H1 (cell line): Measurements from ENCODE around the gene AQP7. TPM values are rescaled to one million over a fixed set of nuclear protein-coding genes. Genes with fewer than 3 reads are reported as not detected.

ENCODE experiments used
- CTCF ChIA-PET: fragments of 300-600 bp; sonication (Branson Sonifier 250); formaldehyde crosslinking; loops from one replicate; lab custom pipeline; 2021; ENCODE audit not compliant: partially characterized antibody; lab: Charles Lee
- POLR2A ChIA-PET: fragments of 300-600 bp; sonication (Branson Sonifier 250); formaldehyde crosslinking; loops from one replicate; lab custom pipeline; 2021; ENCODE audit warnings: inconsistent platforms; ENCODE audit not compliant: partially characterized antibody; lab: Charles Lee
- DNase-seq, 2 experiments: peaks; one replicate each; pipeline versions ENCODE4 v3.0.0 to v3.0.0-alpha.2; 2010 to 2022; ENCODE audit warnings: low spot score in 2 of 2, low read depth in 1 of 2, mixed read lengths in 1 of 2
- FAIRE-seq: peaks from 2 replicates; lab custom pipeline; 2011; peaks lifted over from hg19 to GRCh38; lab: Jason Lieb, UNC
- H2AFZ ChIP-seq: 2 replicates; pipeline ENCODE4 v1.8.1; 2012; ENCODE audit warnings: low read length, inconsistent platforms
- H2AK5ac ChIP-seq: 2 replicates; pipeline ENCODE4 v1.6.1; 2013; ENCODE audit warnings: low read depth, low read length
- H2BK120ac ChIP-seq: replicated peaks from 2 replicates; pipeline ENCODE3; 2013; ENCODE audit warnings: low read depth, low read length, inconsistent platforms
- H2BK12ac ChIP-seq: 2 replicates; pipeline ENCODE4 v1.6.1; 2013; ENCODE audit warnings: low read depth, low read length
- H2BK15ac ChIP-seq: 2 replicates; pipeline ENCODE4 v1.6.1; 2013; ENCODE audit warnings: low read length
- H2BK20ac ChIP-seq: 2 replicates; pipeline ENCODE4 v1.6.1; 2013; ENCODE audit warnings: low read length
- H2BK5ac ChIP-seq: 2 replicates; pipeline ENCODE4 v1.6.1; 2013; ENCODE audit warnings: low read depth, low read length
- H3K14ac ChIP-seq: 2 replicates; pipeline ENCODE4 v1.6.1; 2013; ENCODE audit warnings: inconsistent platforms; ENCODE audit not compliant: insufficient read length
- H3K18ac ChIP-seq: 2 replicates; pipeline ENCODE4 v1.6.1; 2013; ENCODE audit warnings: low read length; ENCODE audit errors: extremely low read depth
- H3K23ac ChIP-seq: 2 replicates; pipeline ENCODE4 v1.6.1; 2013; ENCODE audit warnings: inconsistent platforms; ENCODE audit not compliant: insufficient read length
- H3K23me2 ChIP-seq: 2 replicates; pipeline ENCODE4 v1.6.1; 2013; ENCODE audit warnings: low read depth, low read length
- H3K27ac ChIP-seq: 2 replicates; pipeline ENCODE4 v1.6.1; 2011; ENCODE audit warnings: low read depth, low read length, inconsistent platforms
- H3K27me3 ChIP-seq, 4 experiments: replicated peaks in 1 of 4; 1 replicate in 1 of 4; 2 replicates in 3 of 4; pipeline versions ENCODE4 v1.6.1 to v1.8.1; 2011 to 2013; ENCODE audit warnings: low read length in 3 of 4, mild to moderate bottlenecking in 3 of 4, inconsistent platforms in 2 of 4, mixed read lengths in 2 of 4, moderate library complexity in 1 of 4; ENCODE audit not compliant: control insufficient read depth in 3 of 4, insufficient read depth in 3 of 4; ENCODE audit errors: extremely low read depth in 1 of 4
- H3K36me3 ChIP-seq, 4 experiments: 2 replicates each; pipeline versions ENCODE4 v1.6.1 to v1.8.1; 2011 to 2013; ENCODE audit warnings: mild to moderate bottlenecking in 4 of 4, low read length in 3 of 4, moderate library complexity in 2 of 4, control low read depth in 1 of 4, inconsistent platforms in 1 of 4; ENCODE audit not compliant: insufficient read depth in 4 of 4, control insufficient read depth in 2 of 4
- H3K4ac ChIP-seq: replicated peaks from 2 replicates; pipeline ENCODE3; 2013; ENCODE audit warnings: low read length, low read depth, mixed read lengths, inconsistent platforms; ENCODE audit not compliant: insufficient read length
- H3K4me1 ChIP-seq, 4 experiments: replicated peaks in 1 of 4; 1 replicate in 1 of 4; 2 replicates in 3 of 4; pipeline versions ENCODE4 v1.6.1 to v1.8.1; 2011 to 2013; ENCODE audit warnings: low read length in 3 of 4, inconsistent platforms in 2 of 4, mixed read lengths in 1 of 4; ENCODE audit not compliant: insufficient read depth in 4 of 4, control insufficient read depth in 3 of 4
- H3K4me2 ChIP-seq, 2 experiments: 2 replicates each; pipeline versions ENCODE4 v1.6.1 to v1.8.1; 2011 to 2013; ENCODE audit warnings: low read depth in 2 of 2, low read length in 2 of 2, control low read depth in 1 of 2, inconsistent platforms in 1 of 2, mild to moderate bottlenecking in 1 of 2; ENCODE audit not compliant: insufficient read depth in 1 of 2
- H3K4me3 ChIP-seq, 4 experiments: fragments of 200-600, 300-600 bp in 1 of 4; sonication (generic), shearing (Covaris generic), sonication (Bioruptor Twin) in 1 of 4; 2 replicates each; pipeline versions ENCODE4 v1.5.1 to v1.8.1; 2011 to 2016; ENCODE audit warnings: low read length in 4 of 4, low read depth in 3 of 4, control low read depth in 2 of 4, inconsistent platforms in 2 of 4, mild to moderate bottlenecking in 2 of 4, mixed read lengths in 1 of 4, moderate library complexity in 1 of 4; ENCODE audit not compliant: insufficient read depth in 2 of 4; ENCODE audit errors: extremely low read depth in 1 of 4
- H3K56ac ChIP-seq: replicated peaks from 2 replicates; pipeline ENCODE3; 2013; ENCODE audit warnings: low read depth, mild to moderate bottlenecking, mixed read lengths, low read length, inconsistent platforms; ENCODE audit not compliant: insufficient read length
- H3K79me1 ChIP-seq: 2 replicates; pipeline ENCODE4 v1.6.1; 2013; ENCODE audit warnings: low read depth, low read length, control low read depth
- H3K79me2 ChIP-seq, 2 experiments: 2 replicates each; pipeline versions ENCODE4 v1.6.1 to v1.8.1; 2012 to 2013; ENCODE audit warnings: low read length in 2 of 2, mild to moderate bottlenecking in 2 of 2, inconsistent platforms in 1 of 2; ENCODE audit not compliant: insufficient read depth in 2 of 2, control insufficient read depth in 1 of 2
- H3K9ac ChIP-seq, 4 experiments: replicated peaks in 1 of 4; 1 replicate in 1 of 4; 2 replicates in 3 of 4; pipeline versions ENCODE4 v1.6.1 to v1.8.1; 2011 to 2013; ENCODE audit warnings: low read depth in 3 of 4, low read length in 3 of 4, control low read depth in 2 of 4, mild to moderate bottlenecking in 2 of 4, moderate library complexity in 2 of 4, inconsistent platforms in 1 of 4; ENCODE audit errors: extremely low read depth in 1 of 4
- H3K9me3 ChIP-seq, 2 experiments: 2 replicates each; pipeline versions ENCODE4 v1.6.1 to v1.8.1; 2012 to 2013; ENCODE audit warnings: mild to moderate bottlenecking in 2 of 2, moderate library complexity in 2 of 2, control low read depth in 1 of 2, inconsistent platforms in 1 of 2, low read depth in 1 of 2, low read length in 1 of 2, mixed read lengths in 1 of 2; ENCODE audit not compliant: insufficient read depth in 2 of 2
- H4K20me1 ChIP-seq, 2 experiments: replicated peaks in 1 of 2; 2 replicates each; pipeline versions ENCODE3 to v1.8.1; 2011 to 2013; ENCODE audit warnings: inconsistent platforms in 2 of 2, low read length in 2 of 2, mild to moderate bottlenecking in 1 of 2; ENCODE audit not compliant: insufficient read depth in 2 of 2, control insufficient read depth in 1 of 2
- H4K5ac ChIP-seq: 2 replicates; pipeline ENCODE4 v1.6.1; 2013; ENCODE audit warnings: low read length, low read depth, mixed read lengths, inconsistent platforms; ENCODE audit not compliant: insufficient read length
- H4K8ac ChIP-seq: 2 replicates; pipeline ENCODE4 v1.8.0; 2013; ENCODE audit warnings: mild to moderate bottlenecking, moderate library complexity, low read length, inconsistent platforms; ENCODE audit not compliant: insufficient read depth; ENCODE audit errors: extremely low read depth
- H4K91ac ChIP-seq: replicated peaks from 2 replicates; pipeline ENCODE3; 2013; ENCODE audit warnings: low read length, mixed read lengths, inconsistent platforms; ENCODE audit not compliant: insufficient read length
- CBX5 ChIP-seq: fragments of 300-800, 300-1000 bp; sonication (generic); IDR thresholded peaks from 2 replicates; pipeline ENCODE4 v1.7.1; 2016; ENCODE audit warnings: antibody characterized with exemption, low read length, low read depth
- KDM4A ChIP-seq: IDR thresholded peaks from one replicate; pipeline ENCODE4 v1.7.1; 2012; ENCODE audit warnings: low read depth, mild to moderate bottlenecking, moderate library complexity, low read length, inconsistent platforms; ENCODE audit not compliant: severe bottlenecking
- RAD21 ChIP-seq, 2 experiments: IDR thresholded peaks in 1 of 2; conservative IDR thresholded peaks in 1 of 2; 2 replicates each; pipeline ENCODE4 v1.6.1; 2011; ENCODE audit warnings: low read depth in 2 of 2, low read length in 2 of 2, improper control_type of control experiment in 1 of 2, inconsistent platforms in 1 of 2, mild to moderate bottlenecking in 1 of 2, moderate library complexity in 1 of 2
- SAP30 ChIP-seq: fragments of 300-600 bp; sonication (generic); IDR thresholded peaks from 2 replicates; pipeline ENCODE4 v1.7.1; 2012; ENCODE audit warnings: low read length, moderate library complexity, mild to moderate bottlenecking, inconsistent platforms; ENCODE audit not compliant: insufficient read depth, insufficient replicate concordance
- WGBS, 2 experiments: shearing (Covaris generic) in 1 of 2; methylation state at CpG; one replicate each; pipeline versions ENCODE4 v1.1.6 to v1.1.7; 2013 to 2015; ENCODE audit warnings: low lambda C conversion rate in 2 of 2, mixed read lengths in 2 of 2, inconsistent platforms in 1 of 2, low coverage in 1 of 2, missing lambda C conversion rate in 1 of 2; ENCODE audit not compliant: insufficient replicate concordance in 2 of 2, insufficient coverage in 1 of 2, insufficient read length in 1 of 2; ENCODE audit errors: extremely low coverage in 1 of 2, missing lambda C conversion rate in 1 of 2; 5-methylcytosine and 5-hydroxymethylcytosine counted together
- polyA plus RNA-seq, 7 experiments: library from polyadenylated mRNA; depleted of rRNA in 3 of 7; stranded (reverse) in 5 of 7; unstranded in 2 of 7; fragments of >200 nt in 5 of 7; fragments of 200-250 nt in 2 of 7; gene quantifications; 1 replicate in 5 of 7; 2 replicates in 1 of 7; 4 replicates in 1 of 7; pipeline versions ENCODE4 v1.2.1 to v1.2.3, GENCODE V29; 2011 to 2013; ENCODE audit warnings: missing spikeins in 2 of 7, mixed read lengths in 2 of 7
- total RNA-seq: library from RNA; stranded (reverse); fragmentation: NEBNext Ultra II Directional; extraction: Animal tissue kit (Norgen Biotek cat#: 25700); gene quantifications from 2 replicates; pipeline ENCODE4 v1.2.1, GENCODE V29; 2021
- TF ChIP-seq, protein P1 (sequence below): IDR thresholded peaks from 2 replicates; pipeline ENCODE4 v1.6.1; 2012; ENCODE audit warnings: inconsistent platforms

AQP7 gene
- total and polyA plus RNA-seq, 2 of the 8 experiments (the other 6 are each of a cell fraction or from before 2014, with no cell fraction given), result not detected

DNA sequence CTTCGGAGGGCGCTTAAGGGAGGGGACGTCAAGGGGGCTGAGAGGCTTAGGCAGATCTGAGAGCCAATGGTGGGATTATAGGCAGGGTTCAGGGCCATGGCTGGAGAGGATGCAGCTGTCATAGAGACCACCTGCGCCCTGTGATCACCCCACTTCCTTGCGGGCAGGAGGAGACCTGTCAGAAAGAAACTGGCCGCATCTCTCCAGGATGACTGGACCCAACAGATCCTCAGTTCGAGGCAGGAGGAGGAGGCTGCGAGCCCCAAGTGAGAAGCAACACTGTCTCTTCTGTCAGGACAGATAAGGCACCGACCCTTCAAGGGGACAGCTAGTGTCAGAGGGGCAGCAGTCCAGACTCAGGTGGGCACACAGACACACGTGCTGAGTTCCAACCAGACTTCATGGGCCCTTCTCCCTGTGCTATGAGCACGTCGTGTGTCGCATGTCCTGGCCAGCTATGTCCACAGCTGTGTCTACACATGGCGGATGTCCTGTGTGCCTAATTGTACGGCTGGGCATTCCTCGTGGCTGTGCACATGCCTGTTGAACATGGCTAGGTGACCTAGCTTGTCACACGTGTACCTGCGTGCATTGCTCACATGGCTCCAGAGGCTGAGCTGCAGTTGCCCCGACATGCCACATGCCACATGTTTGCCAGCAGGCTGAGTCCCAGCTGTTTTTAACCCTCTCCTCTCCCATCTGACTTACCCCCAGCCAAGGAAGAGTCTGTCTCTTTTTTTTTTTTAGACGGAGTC is 45.6 kb upstream of the AQP7 start:
- peak overlapping the region; percentile 46 to 67 (median 57) for H3K4me3 ChIP-seq
- H2BK20ac ChIP-seq, result no peak overlapping the region
- ChIA-PET POLR2A (interaction anchor here (0.6 to 1.9 kb wide), 11 partner anchors 11 to 158 kb away, joined by 3 to 6 read pairs (median 3); partner anchors contain the start of genes NFX1 and NOL6), CTCF (interaction anchor here (1.0 to 21.6 kb wide), 14 partner anchors 10 to 144 kb away, joined by 3 to 358 read pairs (median 6); partner anchors contain the start of genes AQP7 and NOL6)
- no peaks in the 10 kb centered on the region for H4K20me1 ChIP-seq
- peak overlapping the region; percentile 76 for H4K91ac ChIP-seq
- peaks cover 0 to 37% (median 19%) of the 10 kb centered on the region in 4 experiments; a peak in 6 of 7 replicates for H3K4me1 ChIP-seq
- H3K79me2 ChIP-seq, result no peaks in the 10 kb centered on the region
- H3K23me2 ChIP-seq, result peaks cover 10% of the 10 kb centered on the region; the same call in 1 of the 2 replicates
- H3K9me3 ChIP-seq, result no peaks in the 10 kb centered on the region
- peak overlapping the region; percentile 36; the same call in 1 of the 2 replicates for H3K18ac ChIP-seq
- DNase-seq, result no peak
- H3K79me1 ChIP-seq, result no peaks in the 10 kb centered on the region
- TF ChIP-seq, protein P1, sequence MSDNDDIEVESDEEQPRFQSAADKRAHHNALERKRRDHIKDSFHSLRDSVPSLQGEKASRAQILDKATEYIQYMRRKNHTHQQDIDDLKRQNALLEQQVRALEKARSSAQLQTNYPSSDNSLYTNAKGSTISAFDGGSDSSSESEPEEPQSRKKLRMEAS, result 0 out of 2 replicates have a peak, but pooled peaks have one; percentile 22
- peak; percentile 45 for TF ChIP-seq KDM4A
- TF ChIP-seq SAP30, result peak; percentile 53
- TF ChIP-seq CBX5, result no peak
- no peak for TF ChIP-seq RAD21 (IDR thresholded peaks at IDR 0.05 in 1 of 2, conservative IDR thresholded peaks at IDR 0.05 in 1 of 2; ENCODE audit: low read depth in 2 of 2, low read length in 2 of 2)
- H3K27ac ChIP-seq, result no peak overlapping the region
- no peak overlapping the region for H4K8ac ChIP-seq
- H3K23ac ChIP-seq, result no peak overlapping the region
- no peaks in the 10 kb centered on the region for H3K36me3 ChIP-seq
- no peak overlapping the region for H3K56ac ChIP-seq
- peak overlapping the region; percentile 10; the same call in 1 of the 2 replicates for H2BK5ac ChIP-seq
- 51% methylated on average over 19 of the region's 20 CpGs; no CpG with 5 or more reads in 1 of the 2 experiments for WGBS, 2 experiments
- no peak overlapping the region for H3K14ac ChIP-seq
- no peak overlapping the region for H4K5ac ChIP-seq
- no peak overlapping the region for H2AK5ac ChIP-seq
- no peak for FAIRE-seq
- peak overlapping the region; percentile 62 to 83 for H3K4me2 ChIP-seq
- H2BK12ac ChIP-seq, result peak overlapping the region; percentile 7; the same call in 1 of the 2 replicates
- no peak overlapping the region for H2BK120ac ChIP-seq
- H3K9ac ChIP-seq, result no peak overlapping the region
- no peak overlapping the region for H3K4ac ChIP-seq
- H2BK15ac ChIP-seq, result no peak overlapping the region; the same call in 1 of the 2 replicates
- peak overlapping the region; percentile 87; the same call in 1 of the 2 replicates for H2AFZ ChIP-seq
- peaks cover 0 to 23% (median 12%) of the 10 kb centered on the region in 4 experiments; a peak in 5 of 7 replicates for H3K27me3 ChIP-seq
